Suprapubic skin (tissue), 4 donors: ENCODE results near the gene PLXDC2. TPM values are rescaled to one million over a fixed set of nuclear protein-coding genes. Genes with fewer than 3 reads are reported as not detected.

Experiments
- DNase-seq, 2 donors: peaks; one replicate each; pipeline ENCODE4 v3.0.0-alpha.2; 2019; ENCODE audit warnings: low spot score in 2 of 2
- H3K27ac ChIP-seq: fragments of 200-600 bp; sonication (generic); one replicate; pipeline ENCODE4 v1.5.1; 2019
- H3K27me3 ChIP-seq: fragments of 200-600 bp; sonication (generic); one replicate; pipeline ENCODE4 v1.5.1; 2019
- H3K36me3 ChIP-seq: fragments of 200-600 bp; sonication (generic); one replicate; pipeline ENCODE4 v1.5.1; 2019
- H3K4me1 ChIP-seq: fragments of 200-600 bp; sonication (generic); one replicate; pipeline ENCODE4 v1.5.1; 2019
- H3K4me3 ChIP-seq: fragments of 200-600 bp; sonication (generic); one replicate; pipeline ENCODE4 v1.5.1; 2019; ENCODE audit warnings: mild to moderate bottlenecking
- H3K9me3 ChIP-seq: fragments of 200-600 bp; sonication (generic); one replicate; pipeline ENCODE4 v1.5.1; 2019
- CTCF ChIP-seq, 2 donors: fragments of 200-600 bp in 1 of 2; fragments of 450-650 bp in 1 of 2; sonication (generic) in 1 of 2; IDR thresholded peaks; one replicate each; pipeline ENCODE4 v1.5.1; 2016 to 2019; ENCODE audit warnings: antibody characterized with exemption in 2 of 2, mild to moderate bottlenecking in 1 of 2, moderate library complexity in 1 of 2
- EP300 ChIP-seq: sonication (generic); formaldehyde crosslinking; IDR thresholded peaks from one replicate; pipeline ENCODE4 v1.6.1; 2017; ENCODE audit warnings: antibody characterized with exemption
- POLR2A ChIP-seq, 2 donors: fragments of 450-650 bp; IDR thresholded peaks; one replicate each; pipeline ENCODE4 v1.6.1; 2017; ENCODE audit warnings: antibody characterized with exemption in 2 of 2, mild to moderate bottlenecking in 2 of 2, moderate library complexity in 2 of 2
- POLR2AphosphoS5 ChIP-seq, 3 donors: sonication (generic); formaldehyde crosslinking; IDR thresholded peaks; one replicate each; pipeline ENCODE4 v1.6.1; 2017; ENCODE audit warnings: antibody characterized with exemption in 3 of 3
- WGBS: methylation state at CpG from one replicate; pipeline ENCODE4 v1.1.5; 2018; 5-methylcytosine and 5-hydroxymethylcytosine counted together
- total RNA-seq, 4 donors: library from RNA; depleted of rRNA; stranded (reverse); fragments of >200 nt; gene quantifications; one replicate each; pipeline ENCODE4 v1.1.0, GENCODE V29; 2016

PLXDC2 gene
- total RNA-seq, 4 donors from 2014 or later = 93.0 to 97.0 (median 95.0) TPM

DNA sequence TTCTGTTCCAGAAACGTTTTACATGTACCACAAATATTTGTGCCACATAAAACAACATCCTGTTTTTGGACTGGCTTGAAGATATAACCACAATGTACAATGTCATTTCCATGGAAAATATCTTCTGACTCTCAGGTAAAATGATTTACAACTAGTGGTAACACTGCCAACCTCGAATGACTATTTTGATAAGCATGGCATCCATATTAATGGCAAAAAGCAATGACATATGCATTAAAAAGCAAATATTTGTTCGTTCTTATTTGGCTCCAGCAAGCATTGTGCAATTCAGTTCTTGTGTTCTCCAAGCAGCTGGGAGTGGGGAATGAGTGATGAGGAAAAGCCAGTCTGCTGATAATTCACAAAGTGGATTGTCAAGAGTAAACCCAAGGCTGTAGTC, 289.0 kb downstream of the PLXDC2 start:
- Histone ChIP-seq H3K4me1 (peaks cover 2% of the 10 kb centered on the region), H3K36me3 (no peaks in the 10 kb centered on the region), H3K4me3 (no peak overlapping the region), H3K27me3 (no peaks in the 10 kb centered on the region), H3K27ac (no peak overlapping the region), H3K9me3 (no peaks in the 10 kb centered on the region)
- no peak for TF ChIP-seq POLR2AphosphoS5 (IDR thresholded peaks at IDR 0.05)
- TF ChIP-seq POLR2A (IDR thresholded peaks at IDR 0.05) = no peak
- TF ChIP-seq CTCF (IDR thresholded peaks at IDR 0.05) = no peak
- TF ChIP-seq EP300 = no peak
- no peak for DNase-seq
- WGBS = 44% methylated on average over 3 of the region's 3 CpGs

- 91% methylated on average over 1 of the region's 1 CpG for WGBS
- TF ChIP-seq EP300 = no peak
- TF ChIP-seq POLR2AphosphoS5 (IDR thresholded peaks at IDR 0.05) = no peak
- no peak for TF ChIP-seq CTCF (IDR thresholded peaks at IDR 0.05)
- no peak for TF ChIP-seq POLR2A (IDR thresholded peaks at IDR 0.05)
- no peak overlapping the region for H3K4me3 ChIP-seq
- no peak overlapping the region for H3K27ac ChIP-seq
- H3K27me3 ChIP-seq = no peaks in the 10 kb centered on the region
- no peaks in the 10 kb centered on the region for H3K36me3 ChIP-seq
- no peaks in the 10 kb centered on the region for H3K4me1 ChIP-seq
- H3K9me3 ChIP-seq = no peaks in the 10 kb centered on the region
- no peak for DNase-seq
Observed at GRCh38 chr10:20105931-20106330, 289.7 kb downstream of the PLXDC2 start.

- Histone ChIP-seq H3K27me3 (no peaks in the 10 kb centered on the region), H3K36me3 (no peaks in the 10 kb centered on the region), H3K4me3 (no peak overlapping the region), H3K9me3 (no peaks in the 10 kb centered on the region), H3K4me1 (no peaks in the 10 kb centered on the region), H3K27ac (no peak overlapping the region)
- no peak for TF ChIP-seq CTCF (IDR thresholded peaks at IDR 0.05)
- TF ChIP-seq POLR2A (IDR thresholded peaks at IDR 0.05) = no peak
- TF ChIP-seq EP300 = no peak
- no peak for TF ChIP-seq POLR2AphosphoS5 (IDR thresholded peaks at IDR 0.05)
- WGBS = 69% methylated on average over 4 of the region's 4 CpGs
- no peak for DNase-seq
Observed at GRCh38 chr10:20108021-20108420, 291.8 kb downstream of the PLXDC2 start.

- TF ChIP-seq POLR2A (IDR thresholded peaks at IDR 0.05) (no peak), POLR2AphosphoS5 (IDR thresholded peaks at IDR 0.05) (no peak), CTCF (IDR thresholded peaks at IDR 0.05) (no peak), EP300 (no peak)
- DNase-seq = no peak
- H3K27ac ChIP-seq = no peak overlapping the region
- no peaks in the 10 kb centered on the region for H3K9me3 ChIP-seq
- H3K36me3 ChIP-seq = no peaks in the 10 kb centered on the region
- WGBS = 76% methylated on average over 4 of the region's 4 CpGs
- no peaks in the 10 kb centered on the region for H3K27me3 ChIP-seq
- no peak overlapping the region for H3K4me3 ChIP-seq
- no peaks in the 10 kb centered on the region for H3K4me1 ChIP-seq
Observed at GRCh38 chr10:20109613-20110012, 293.4 kb downstream of the PLXDC2 start.

- Histone ChIP-seq H3K9me3 (no peaks in the 10 kb centered on the region), H3K27ac (no peak overlapping the region), H3K27me3 (no peaks in the 10 kb centered on the region), H3K4me1 (no peaks in the 10 kb centered on the region), H3K4me3 (no peak overlapping the region), H3K36me3 (no peaks in the 10 kb centered on the region)
- WGBS = 89% methylated on average over 7 of the region's 7 CpGs
- DNase-seq = no peak
- no peak for TF ChIP-seq POLR2A (IDR thresholded peaks at IDR 0.05)
- TF ChIP-seq POLR2AphosphoS5 (IDR thresholded peaks at IDR 0.05) = no peak
- TF ChIP-seq CTCF (IDR thresholded peaks at IDR 0.05) = no peak
- no peak for TF ChIP-seq EP300
Observed at GRCh38 chr10:20110125-20111100, 294.2 kb downstream of the PLXDC2 start.
